SJCRH30 (cell line): ENCODE data around the gene ZKSCAN2. TPM values are rescaled to one million over a fixed set of nuclear protein-coding genes. Genes with fewer than 3 reads are reported as not detected.

Experiments used
- DNase-seq, 2 experiments: peaks; one replicate each; pipeline ENCODE4 v3.0.0-alpha.2; 2015 to 2020
- H3K27ac ChIP-seq: fragments of 250-450 bp; sonication (Bioruptor Pico); 2 replicates; pipeline ENCODE4 v1.5.1; 2020; ENCODE audit warnings: mild to moderate bottlenecking, moderate library complexity
- H3K27me3 ChIP-seq: fragments of 250-450 bp; sonication (Bioruptor Pico); 2 replicates; pipeline ENCODE4 v1.5.1; 2020; ENCODE audit warnings: mild to moderate bottlenecking, moderate library complexity
- H3K36me3 ChIP-seq: fragments of 250-450 bp; sonication (Bioruptor Pico); 2 replicates; pipeline ENCODE4 v1.5.1; 2020; ENCODE audit warnings: mild to moderate bottlenecking, moderate library complexity
- H3K4me1 ChIP-seq: fragments of 250-450 bp; sonication (Bioruptor Pico); 2 replicates; pipeline ENCODE4 v1.5.1; 2020; ENCODE audit warnings: mild to moderate bottlenecking, moderate library complexity
- H3K4me3 ChIP-seq: fragments of 250-450 bp; sonication (Bioruptor Pico); 2 replicates; pipeline ENCODE4 v1.5.1; 2020; ENCODE audit warnings: mild to moderate bottlenecking, moderate library complexity
- H3K9me3 ChIP-seq: fragments of 250-450 bp; sonication (Bioruptor Pico); replicated peaks from 2 replicates; pipeline ENCODE4 v1.5.1; 2020; ENCODE audit warnings: mild to moderate bottlenecking, moderate library complexity
- total RNA-seq: library from RNA; depleted of rRNA; stranded (reverse); fragments of >200 nt; shearing (Covaris generic); gene quantifications from 2 replicates; pipeline ENCODE4 v1.2.3, GENCODE V29; 2014; rRNA removed

The ZKSCAN2 gene
- total RNA-seq, 1 experiment from 2014 or later, result 8.8 TPM

DNA sequence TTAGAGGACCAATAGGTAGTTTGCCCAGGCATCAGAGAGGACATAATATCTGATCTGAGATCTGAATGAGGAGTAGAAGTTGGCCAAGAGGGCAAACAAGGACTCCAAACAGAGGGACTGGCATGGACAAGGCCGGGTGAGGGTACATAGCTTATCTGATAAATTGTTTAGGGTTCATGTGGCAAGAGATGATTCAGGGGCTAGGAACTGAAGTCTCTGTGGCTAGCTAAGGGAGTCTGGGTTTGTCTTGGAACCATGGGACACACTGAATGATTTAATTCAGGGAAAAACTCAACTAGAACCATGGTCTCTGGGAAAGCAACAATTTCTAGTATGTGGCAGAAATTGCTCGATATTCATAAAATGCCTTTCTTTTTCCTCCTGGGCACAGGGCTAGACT is 45.0 kb downstream of the ZKSCAN2 start:
- Histone ChIP-seq H3K36me3 (no peaks in the 10 kb centered on the region), H3K4me1 (no peaks in the 10 kb centered on the region), H3K27me3 (no peaks in the 10 kb centered on the region), H3K9me3 (no peaks in the 10 kb centered on the region), H3K27ac (no peak overlapping the region), H3K4me3 (no peak overlapping the region)
- DNase-seq, result no peak

DNA sequence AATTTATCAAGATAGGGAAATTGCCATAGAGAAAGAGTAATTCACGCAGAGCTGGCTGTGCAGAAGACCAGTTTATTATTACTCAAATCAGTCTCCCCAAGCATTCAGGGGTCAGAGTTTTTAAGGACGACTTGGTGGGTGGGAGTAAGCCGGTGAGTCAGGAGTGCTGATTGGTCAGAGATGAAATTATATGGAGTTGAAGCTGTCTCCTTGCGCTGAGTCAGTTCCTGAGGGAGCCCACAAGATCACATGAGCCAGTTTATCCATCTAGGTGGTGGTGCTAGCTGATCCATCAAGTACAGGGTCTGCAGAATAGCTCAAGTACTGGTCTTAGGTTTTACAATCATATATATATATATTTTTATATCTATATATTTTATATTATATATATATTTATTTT is 46.9 kb downstream of the ZKSCAN2 start:
- Histone ChIP-seq H3K9me3 (no peaks in the 10 kb centered on the region), H3K27ac (no peak overlapping the region)

DNA sequence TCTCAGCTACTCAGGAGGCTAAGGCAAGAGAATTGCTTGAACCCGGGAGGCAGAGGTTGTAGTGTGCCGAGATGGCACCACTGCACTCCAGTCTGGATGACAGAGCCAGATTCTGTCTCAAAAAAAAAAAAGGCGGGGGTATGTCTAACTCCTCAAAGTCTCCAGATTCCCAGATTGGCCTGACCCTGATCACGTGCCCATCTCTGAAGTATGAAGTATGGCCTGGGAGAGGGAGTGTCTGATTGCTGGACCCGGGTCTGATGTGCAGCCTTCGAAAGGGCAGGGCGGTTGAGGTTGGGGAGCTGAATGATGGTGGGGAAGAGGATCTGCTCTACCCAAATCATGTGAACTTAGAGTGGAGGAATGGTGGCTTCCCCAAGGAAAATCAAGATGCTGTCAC is 58.2 kb downstream of the ZKSCAN2 start:
- no peaks in the 10 kb centered on the region for H3K36me3 ChIP-seq
- H3K27me3 ChIP-seq, result no peaks in the 10 kb centered on the region
- no peaks in the 10 kb centered on the region for H3K9me3 ChIP-seq
- no peaks in the 10 kb centered on the region for H3K4me1 ChIP-seq
- no peak overlapping the region for H3K27ac ChIP-seq
- H3K4me3 ChIP-seq, result no peak overlapping the region
- DNase-seq, result no peak

More for the DNA sequence above, 46.9 kb downstream of the ZKSCAN2 start:
- Histone ChIP-seq H3K36me3 (no peaks in the 10 kb centered on the region), H3K27me3 (no peaks in the 10 kb centered on the region), H3K4me1 (no peaks in the 10 kb centered on the region), H3K4me3 (no peak overlapping the region)
- DNase-seq, result no peak

DNA sequence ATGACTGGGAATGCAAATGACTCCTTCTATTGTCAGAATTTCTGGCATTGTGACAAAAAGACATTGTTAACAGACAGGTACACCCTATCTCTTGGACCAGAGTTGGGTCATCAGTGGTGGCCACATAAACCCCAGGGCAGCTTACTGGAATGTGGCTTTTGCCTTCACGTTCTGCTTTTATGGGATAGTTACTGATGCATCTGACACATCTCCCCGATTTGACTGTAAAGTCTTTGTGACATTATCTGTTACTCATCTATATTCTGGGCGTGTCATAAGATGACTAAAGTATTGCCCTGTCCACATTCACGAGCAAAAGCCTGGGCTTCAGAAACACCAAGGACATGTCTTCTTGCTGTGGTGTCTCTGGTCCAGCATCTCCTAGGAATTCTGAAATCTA is 59.6 kb downstream of the ZKSCAN2 start:
- Histone ChIP-seq H3K4me1 (no peaks in the 10 kb centered on the region), H3K27me3 (no peaks in the 10 kb centered on the region), H3K9me3 (no peaks in the 10 kb centered on the region), H3K4me3 (no peak overlapping the region), H3K36me3 (no peaks in the 10 kb centered on the region), H3K27ac (no peak overlapping the region)
- DNase-seq, result no peak

DNA sequence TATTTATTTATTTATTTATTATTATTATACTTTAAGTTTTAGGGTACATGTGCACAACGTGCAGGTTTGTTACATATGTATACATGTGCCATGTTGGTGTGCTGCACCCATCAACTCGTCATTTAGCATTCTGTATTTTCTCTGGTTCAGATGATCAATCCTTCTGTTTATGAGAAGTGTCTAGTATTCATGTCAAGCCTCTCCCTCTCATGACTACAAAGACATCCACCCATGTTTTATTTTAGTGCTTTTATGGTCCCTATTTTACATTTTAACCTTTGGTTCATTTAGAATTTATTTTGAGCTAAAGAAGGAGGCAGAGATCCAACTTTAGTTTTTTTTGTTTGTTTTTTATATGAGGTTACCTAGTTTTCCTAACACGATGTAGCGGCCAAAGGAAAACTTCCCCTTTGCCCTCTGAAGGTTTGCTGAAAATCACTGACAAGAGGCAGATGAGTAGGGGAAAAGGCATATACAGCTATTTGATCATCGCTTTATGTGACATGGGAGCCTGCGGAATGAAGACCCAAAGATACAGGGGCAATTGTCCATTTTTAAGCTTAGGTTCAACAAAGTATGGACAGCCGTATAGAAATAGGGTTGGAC is 63.3 kb downstream of the ZKSCAN2 start:
- DNase-seq, result no peak
- H3K4me3 ChIP-seq, result no peak overlapping the region
- no peaks in the 10 kb centered on the region for H3K36me3 ChIP-seq
- H3K27ac ChIP-seq, result no peak overlapping the region
- H3K9me3 ChIP-seq, result no peaks in the 10 kb centered on the region
- no peaks in the 10 kb centered on the region for H3K27me3 ChIP-seq
- H3K4me1 ChIP-seq, result no peaks in the 10 kb centered on the region; the same call in 1 of the 2 replicates

DNA sequence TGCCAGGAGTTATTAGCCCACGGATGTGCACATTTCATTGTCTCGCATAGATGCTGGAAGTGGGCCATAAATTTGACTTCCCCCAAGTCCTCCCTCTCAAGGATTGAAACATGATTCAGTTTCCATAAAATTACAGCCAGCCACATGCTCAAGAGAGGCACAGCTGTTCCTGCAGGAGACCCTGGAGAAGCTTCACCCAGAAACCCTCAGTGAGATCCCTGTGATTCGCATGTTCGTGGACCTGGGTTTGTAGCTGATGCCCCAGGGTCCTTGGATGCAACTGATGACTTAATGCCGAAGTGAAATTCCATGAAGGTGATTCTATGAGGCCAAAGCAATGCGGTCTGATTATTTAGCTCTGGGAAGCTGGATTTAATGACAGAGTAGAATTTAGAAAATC is 65.5 kb downstream of the ZKSCAN2 start:
- DNase-seq, result peak; percentile 46 to 63
- no peaks in the 10 kb centered on the region for H3K9me3 ChIP-seq
- no peaks in the 10 kb centered on the region for H3K36me3 ChIP-seq
- no peaks in the 10 kb centered on the region; the same call in 1 of the 2 replicates for H3K4me1 ChIP-seq
- H3K4me3 ChIP-seq, result no peak overlapping the region
- no peak overlapping the region for H3K27ac ChIP-seq
- no peaks in the 10 kb centered on the region for H3K27me3 ChIP-seq

DNA sequence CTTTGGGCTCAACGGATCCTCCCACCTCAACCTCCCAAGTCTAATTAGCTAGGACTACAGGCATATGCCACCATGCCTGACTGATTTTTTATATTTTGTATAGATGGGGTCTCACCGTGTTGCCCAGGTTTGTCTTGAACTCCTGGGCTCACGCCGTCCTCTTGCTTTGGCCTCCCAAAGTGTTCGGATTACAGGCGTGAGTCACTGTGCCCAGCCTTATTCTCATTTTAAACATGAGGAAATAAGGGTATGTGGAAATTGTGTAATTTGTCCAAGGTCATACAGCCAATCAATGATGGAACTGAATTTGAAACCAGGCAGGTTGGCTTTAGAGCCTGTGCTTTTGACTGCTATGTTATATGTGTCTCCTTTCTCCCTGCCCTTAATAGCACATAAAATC is 68.3 kb downstream of the ZKSCAN2 start:
- no peak overlapping the region for H3K4me3 ChIP-seq
- H3K27me3 ChIP-seq, result no peaks in the 10 kb centered on the region
- no peaks in the 10 kb centered on the region; the same call in 1 of the 2 replicates for H3K4me1 ChIP-seq
- H3K36me3 ChIP-seq, result no peaks in the 10 kb centered on the region
- no peak overlapping the region for H3K27ac ChIP-seq
- no peak for DNase-seq
- no peaks in the 10 kb centered on the region for H3K9me3 ChIP-seq

DNA sequence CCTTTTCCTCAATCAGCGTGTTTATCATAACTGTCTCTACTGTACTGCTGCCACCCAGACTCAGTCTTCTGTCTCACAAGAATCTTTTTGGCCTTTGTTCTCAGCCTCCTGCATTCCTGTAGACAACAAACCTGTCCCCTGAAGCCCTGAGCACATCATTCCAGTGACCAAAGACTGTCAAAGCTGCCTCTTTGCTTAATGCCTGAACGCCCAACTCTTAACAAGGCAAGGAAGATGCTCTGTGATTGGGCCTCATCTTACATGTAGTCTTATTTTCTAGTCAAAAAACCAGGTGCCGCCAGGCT is 70.2 kb downstream of the ZKSCAN2 start:
- H3K27ac ChIP-seq, result no peak overlapping the region
- H3K9me3 ChIP-seq, result no peaks in the 10 kb centered on the region
- no peak for DNase-seq
- H3K36me3 ChIP-seq, result no peaks in the 10 kb centered on the region
- H3K4me3 ChIP-seq, result no peak overlapping the region
- no peaks in the 10 kb centered on the region; the same call in 1 of the 2 replicates for H3K4me1 ChIP-seq
- H3K27me3 ChIP-seq, result no peaks in the 10 kb centered on the region

Other genes starting within 250 kb of the ZKSCAN2 start
- 24.6 and 25.0 TPM in 2 replicates for gene ARHGAP17, start 242.5 kb downstream of the ZKSCAN2 start, total RNA-seq
- gene LCMT1, start 146.1 kb downstream of the ZKSCAN2 start, total RNA-seq, result 31.7 and 34.7 TPM in 2 replicates
- gene AQP8, start 40.9 kb downstream of the ZKSCAN2 start, total RNA-seq, result not detected in 2 replicates